Ascending aorta (tissue), 2 donors: ENCODE results near the gene CPN2. TPM values are rescaled to one million over a fixed set of nuclear protein-coding genes. Genes with fewer than 3 reads are reported as not detected.

ENCODE experiments used
- DNase-seq, 2 donors: peaks; one replicate each; pipeline ENCODE4 v3.0.0-alpha.2; 2019; ENCODE audit warnings: low spot score in 2 of 2
- H3K27ac ChIP-seq, 2 donors: fragments of 200-600 bp; sonication (generic); one replicate each; pipeline ENCODE4 v1.5.1; 2016 to 2017; ENCODE audit warnings: mild to moderate bottlenecking in 1 of 2
- H3K27me3 ChIP-seq: fragments of 200-600 bp; sonication (generic); one replicate; pipeline ENCODE4 v1.5.1; 2017
- H3K36me3 ChIP-seq, 2 donors: fragments of 200-600 bp; sonication (generic); one replicate each; pipeline ENCODE4 v1.5.1; 2016
- H3K4me1 ChIP-seq, 2 donors: fragments of 200-600 bp; sonication (generic); one replicate each; pipeline ENCODE4 v1.5.1; 2016 to 2017; ENCODE audit warnings: mild to moderate bottlenecking in 1 of 2
- H3K4me3 ChIP-seq, 2 donors: fragments of 200-600 bp; sonication (generic); one replicate each; pipeline ENCODE4 v1.5.1; 2016 to 2017; ENCODE audit warnings: mild to moderate bottlenecking in 1 of 2
- H3K9me3 ChIP-seq, 2 donors: fragments of 200-600 bp; sonication (generic); one replicate each; pipeline ENCODE4 v1.5.1; 2016
- CTCF ChIP-seq, 3 experiments: fragments of 200-600 bp in 2 of 3; fragments of 450-650 bp in 1 of 3; sonication (generic) in 2 of 3; IDR thresholded peaks; one replicate each; pipeline ENCODE4 v1.5.1; 2016 to 2019; ENCODE audit warnings: antibody characterized with exemption in 3 of 3, mild to moderate bottlenecking in 1 of 3, moderate library complexity in 1 of 3
- intact Hi-C: fragments of 100-400 bp; cut with DNase I; formaldehyde crosslinking; loops from one replicate; pipeline ENCODE4 v1.15.1; 2023
- total RNA-seq: library from RNA; depleted of rRNA; stranded (reverse); fragments of >200 nt; gene quantifications from one replicate; pipeline ENCODE4 v1.1.0, GENCODE V29; 2016

CPN2 gene
- total RNA-seq, 1 donor from 2014 or later, result not detected

GRCh38 chr3:194384156-194384555 is 33.0 kb upstream of the CPN2 start:
- TF ChIP-seq CTCF (IDR thresholded peaks at IDR 0.05), result no peak
- H3K9me3 ChIP-seq, result no peaks in the 10 kb centered on the region
- H3K36me3 ChIP-seq, result no peaks in the 10 kb centered on the region
- intact Hi-C loops, result no loop called here
- H3K4me1 ChIP-seq, result no peaks in the 10 kb centered on the region
- no peak overlapping the region for H3K27ac ChIP-seq
- no peaks in the 10 kb centered on the region for H3K27me3 ChIP-seq
- H3K4me3 ChIP-seq, result no peak overlapping the region
- DNase-seq, result peak in 1 of 2 donors; percentile 39

- intact Hi-C loops, result no loop called here
- Histone ChIP-seq H3K4me1 (no peaks in the 10 kb centered on the region), H3K27me3 (no peaks in the 10 kb centered on the region), H3K27ac (no peak overlapping the region), H3K4me3 (no peak overlapping the region), H3K9me3 (no peaks in the 10 kb centered on the region), H3K36me3 (no peaks in the 10 kb centered on the region)
- no peak for TF ChIP-seq CTCF (IDR thresholded peaks at IDR 0.05)
- peak in 1 of 2 donors; percentile 42 for DNase-seq
Observed at GRCh38 chr3:194383276-194383940, 32.3 kb upstream of the CPN2 start.

GRCh38 chr3:194382892-194383223 is 31.7 kb upstream of the CPN2 start:
- no peaks in the 10 kb centered on the region for H3K9me3 ChIP-seq
- H3K36me3 ChIP-seq, result no peaks in the 10 kb centered on the region
- intact Hi-C loops, result no loop called here
- no peak for TF ChIP-seq CTCF (IDR thresholded peaks at IDR 0.05)
- DNase-seq, result peak in 1 of 2 donors; percentile 40
- no peak overlapping the region for H3K4me3 ChIP-seq
- no peaks in the 10 kb centered on the region for H3K27me3 ChIP-seq
- no peak overlapping the region for H3K27ac ChIP-seq
- H3K4me1 ChIP-seq, result no peaks in the 10 kb centered on the region

- no peaks in the 10 kb centered on the region for H3K9me3 ChIP-seq
- no peaks in the 10 kb centered on the region for H3K4me1 ChIP-seq
- intact Hi-C loops, result no loop called here
- H3K4me3 ChIP-seq, result no peak overlapping the region
- DNase-seq, result peak in 1 of 2 donors; percentile 56
- no peaks in the 10 kb centered on the region for H3K27me3 ChIP-seq
- H3K27ac ChIP-seq, result no peak overlapping the region
- H3K36me3 ChIP-seq, result no peaks in the 10 kb centered on the region
- no peak for TF ChIP-seq CTCF (IDR thresholded peaks at IDR 0.05)
Observed at GRCh38 chr3:194382196-194382891, 31.2 kb upstream of the CPN2 start.

- H3K27me3 ChIP-seq, result no peaks in the 10 kb centered on the region
- DNase-seq, result peak in 1 of 2 donors; percentile 45
Observed at GRCh38 chr3:194381460-194381875, 30.3 kb upstream of the CPN2 start.

More at GRCh38 chr3:194381460-194381875, 30.3 kb upstream of the CPN2 start:
- intact Hi-C loops, result no loop called here
- H3K4me1 ChIP-seq, result no peaks in the 10 kb centered on the region
- TF ChIP-seq CTCF (IDR thresholded peaks at IDR 0.05), result no peak
- H3K9me3 ChIP-seq, result no peaks in the 10 kb centered on the region
- H3K27ac ChIP-seq, result no peak overlapping the region
- no peaks in the 10 kb centered on the region for H3K36me3 ChIP-seq
- H3K4me3 ChIP-seq, result no peak overlapping the region
